ENCODE results near the gene CCL28.

GRCh38 chr5:43357878-43358281 lies 54.3 kb downstream of the CCL28 start:
- TF ChIP-seq POLR2A (IDR thresholded peaks at IDR 0.05) (no peak), CTCF (IDR thresholded peaks at IDR 0.05) (no peak)

All from heart left ventricle (tissue), 13 donors.